GM23248 (cell line): ENCODE data around the gene LDB2.

Source experiments
- EZH2 ChIP-seq: fragments of 200-600 bp; sonication (generic); IDR thresholded peaks from 2 replicates; pipeline ENCODE4 v1.6.1; 2018; ENCODE audit warnings: antibody characterized with exemption, mild to moderate bottlenecking; ENCODE audit not compliant: insufficient read depth, poor library complexity, severe bottlenecking
- EZH2phosphoT487 ChIP-seq: fragments of 200-600 bp; sonication (generic); IDR thresholded peaks from 2 replicates; pipeline ENCODE4 v1.6.1; 2018; ENCODE audit warnings: antibody characterized with exemption, moderate library complexity, mild to moderate bottlenecking, low read depth; ENCODE audit not compliant: insufficient read depth

- TF ChIP-seq EZH2phosphoT487 (no peak), EZH2 (no peak)
Measured at GRCh38 chr4:16827794-16828724, 70.4 kb downstream of the LDB2 start.
